Neural cell (in vitro differentiated cells): ENCODE measurements around the gene DNAJA3. TPM values are rescaled to one million over a fixed set of nuclear protein-coding genes. Genes with fewer than 3 reads are reported as not detected.

ENCODE experiments used
- H2AFZ ChIP-seq: fragments of 200-600, 300-800 bp; sonication (generic), shearing (Covaris generic); 2 replicates; pipeline ENCODE4 v1.6.0; 2014; ENCODE audit warnings: low read depth, mild to moderate bottlenecking, antibody characterized with exemption, low read length, moderate library complexity
- H3F3A ChIP-seq: fragments of 200-600 bp; shearing (Covaris generic); 2 replicates; pipeline ENCODE4 v1.6.1; 2016; ENCODE audit warnings: mild to moderate bottlenecking, moderate library complexity, mixed read lengths, antibody characterized with exemption, low read length; ENCODE audit not compliant: insufficient read depth, poor library complexity, severe bottlenecking
- H3K27ac ChIP-seq: fragments of 200-600, 300-800 bp; sonication (generic), shearing (Covaris generic); 2 replicates; pipeline ENCODE4 v1.5.1; 2014; ENCODE audit warnings: mild to moderate bottlenecking, low read length, moderate library complexity
- H3K27me3 ChIP-seq: fragments of 300-800, 200-600 bp; sonication (generic), shearing (Covaris generic); 2 replicates; pipeline ENCODE4 v1.6.0; 2014; ENCODE audit warnings: mild to moderate bottlenecking, low read depth, low read length, moderate library complexity; ENCODE audit not compliant: insufficient read depth
- H3K36me3 ChIP-seq: fragments of 300-800, 200-600 bp; sonication (generic), shearing (Covaris generic); 2 replicates; pipeline ENCODE4 v1.5.1; 2014; ENCODE audit warnings: mild to moderate bottlenecking, antibody characterized with exemption, low read length, moderate library complexity; ENCODE audit not compliant: insufficient read depth
- H3K4me2 ChIP-seq: fragments of 300-800, 200-600 bp; sonication (generic), shearing (Covaris generic); 2 replicates; pipeline ENCODE4 v1.6.0; 2014; ENCODE audit warnings: mild to moderate bottlenecking, low read length
- H3K4me3 ChIP-seq: fragments of 300-800, 200-600 bp; sonication (generic), shearing (Covaris generic); 2 replicates; pipeline ENCODE4 v1.5.1; 2014; ENCODE audit warnings: mild to moderate bottlenecking, low read length, moderate library complexity
- H3K79me2 ChIP-seq: fragments of 200-600 bp; shearing (Covaris generic); replicated peaks from 2 replicates; pipeline ENCODE4 v1.6.0; 2014; ENCODE audit warnings: mild to moderate bottlenecking, low read length, moderate library complexity; ENCODE audit not compliant: insufficient read depth
- H3K9ac ChIP-seq: fragments of 300-800, 200-600 bp; sonication (generic), shearing (Covaris generic); 2 replicates; pipeline ENCODE4 v1.6.1; 2016; ENCODE audit warnings: mild to moderate bottlenecking, low read length, mixed read lengths
- H3K9me2 ChIP-seq: fragments of 200-600 bp; shearing (Covaris generic); 2 replicates; pipeline ENCODE4 v1.6.1; 2016; ENCODE audit warnings: mild to moderate bottlenecking, low read length, mixed read lengths; ENCODE audit not compliant: insufficient read depth
- H3K9me3 ChIP-seq: fragments of 200-600, 300-800 bp; sonication (generic), shearing (Covaris generic); 2 replicates; pipeline ENCODE4 v1.6.1; 2016; ENCODE audit warnings: mild to moderate bottlenecking, mixed run types, low read length, moderate library complexity, mixed read lengths
- H4K20me1 ChIP-seq: fragments of 200-600 bp; shearing (Covaris generic); 2 replicates; pipeline ENCODE4 v1.6.1; 2016; ENCODE audit warnings: mild to moderate bottlenecking, mixed run types; ENCODE audit not compliant: insufficient read depth
- CTCF ChIP-seq: fragments of 450-650 bp; IDR thresholded peaks from 2 replicates; pipeline ENCODE4 v1.5.1; 2014; ENCODE audit warnings: antibody characterized with exemption, mild to moderate bottlenecking, moderate library complexity; ENCODE audit not compliant: poor library complexity, severe bottlenecking
- EP300 ChIP-seq: fragments of 450-650 bp; conservative IDR thresholded peaks from 2 replicates; pipeline ENCODE4 v1.6.1; 2014; ENCODE audit warnings: antibody characterized with exemption, mild to moderate bottlenecking, moderate library complexity; ENCODE audit not compliant: poor library complexity, severe bottlenecking
- EZH2 ChIP-seq: fragments of 200-600, 300-800 bp; shearing (Covaris generic), sonication (generic); IDR thresholded peaks from 2 replicates; pipeline ENCODE4 v1.6.1; 2014; ENCODE audit warnings: antibody characterized with exemption, low read length, borderline replicate concordance, mild to moderate bottlenecking; ENCODE audit not compliant: insufficient read depth, poor library complexity, severe bottlenecking
- MXI1 ChIP-seq: fragments of 450-650 bp; conservative IDR thresholded peaks from 2 replicates; pipeline ENCODE4 v1.6.1; 2014; ENCODE audit warnings: antibody characterized with exemption, mild to moderate bottlenecking; ENCODE audit not compliant: poor library complexity, severe bottlenecking
- POLR2AphosphoS5 ChIP-seq: IDR thresholded peaks from 2 replicates; pipeline ENCODE4 v1.6.1; 2012
- RAD21 ChIP-seq: fragments of 450-650 bp; conservative IDR thresholded peaks from 2 replicates; pipeline ENCODE4 v1.6.1; 2014; ENCODE audit warnings: antibody characterized with exemption, mild to moderate bottlenecking, moderate library complexity
- REST ChIP-seq: IDR thresholded peaks from 2 replicates; pipeline ENCODE4 v1.6.1; 2012; ENCODE audit warnings: borderline replicate concordance
- TAF1 ChIP-seq: IDR thresholded peaks from 2 replicates; pipeline ENCODE4 v1.6.1; 2012; ENCODE audit warnings: low read depth
- polyA plus RNA-seq: library from polyadenylated mRNA; depleted of rRNA; stranded (reverse); fragments of >200 nt; gene quantifications from 2 replicates; pipeline ENCODE4 v1.2.3, GENCODE V29; 2014

DNAJA3 gene
- polyA plus RNA-seq, 1 donor from 2014 or later: 44.8 TPM

- Histone ChIP-seq H3K4me3 (no peak overlapping the region), H4K20me1 (no peaks in the 10 kb centered on the region), H3K36me3 (no peaks in the 10 kb centered on the region), H3K9ac (no peak overlapping the region), H3K27me3 (no peaks in the 10 kb centered on the region), H3K27ac (no peak overlapping the region), H3K79me2 (no peaks in the 10 kb centered on the region), H3K9me3 (no peaks in the 10 kb centered on the region), H3F3A (no peaks in the 10 kb centered on the region), H3K9me2 (no peaks in the 10 kb centered on the region), H3K4me2 (no peak overlapping the region), H2AFZ (no peak overlapping the region)
- TF ChIP-seq CTCF: no peak
- TF ChIP-seq POLR2AphosphoS5: no peak
- no peak for TF ChIP-seq EZH2
- no peak for TF ChIP-seq RAD21
- TF ChIP-seq EP300: no peak
Observed at GRCh38 chr16:4390266-4391260, 35.1 kb upstream of the DNAJA3 start.

- no peak overlapping the region for H3K4me2 ChIP-seq
- H3K36me3 ChIP-seq: no peaks in the 10 kb centered on the region
- no peak overlapping the region for H3K4me3 ChIP-seq
- no peaks in the 10 kb centered on the region for H3K9me2 ChIP-seq
- no peaks in the 10 kb centered on the region for H4K20me1 ChIP-seq
- TF ChIP-seq MXI1 (no peak), REST (no peak), EP300 (no peak), RAD21 (no peak), EZH2 (no peak), TAF1 (no peak), POLR2AphosphoS5 (no peak)
- no peaks in the 10 kb centered on the region for H3K79me2 ChIP-seq
- no peak overlapping the region for H3K9ac ChIP-seq
- no peaks in the 10 kb centered on the region for H3K9me3 ChIP-seq
- H3K27ac ChIP-seq: no peak overlapping the region
- H2AFZ ChIP-seq: no peak overlapping the region
- H3K27me3 ChIP-seq: no peaks in the 10 kb centered on the region
- no peaks in the 10 kb centered on the region for H3F3A ChIP-seq
Observed at GRCh38 chr16:4391631-4392381, 33.9 kb upstream of the DNAJA3 start.
